CD1c-positive myeloid dendritic cell (primary cell): ENCODE measurements around the gene TBX6.
A peak's percentile ranks its signal among the peaks of the same experiment; 100 is the strongest.
"Not testable (repeated sequence)": the region's sequence is repeated elsewhere in the genome, so short reads cannot be mapped to it uniquely, and the experiment has no call there.

ENCODE experiments used
- DNase-seq: peaks from one replicate; pipeline ENCODE4 v3.0.0-alpha.2; 2016; ENCODE audit errors: extremely low spot score

Gene TBX6

DNA sequence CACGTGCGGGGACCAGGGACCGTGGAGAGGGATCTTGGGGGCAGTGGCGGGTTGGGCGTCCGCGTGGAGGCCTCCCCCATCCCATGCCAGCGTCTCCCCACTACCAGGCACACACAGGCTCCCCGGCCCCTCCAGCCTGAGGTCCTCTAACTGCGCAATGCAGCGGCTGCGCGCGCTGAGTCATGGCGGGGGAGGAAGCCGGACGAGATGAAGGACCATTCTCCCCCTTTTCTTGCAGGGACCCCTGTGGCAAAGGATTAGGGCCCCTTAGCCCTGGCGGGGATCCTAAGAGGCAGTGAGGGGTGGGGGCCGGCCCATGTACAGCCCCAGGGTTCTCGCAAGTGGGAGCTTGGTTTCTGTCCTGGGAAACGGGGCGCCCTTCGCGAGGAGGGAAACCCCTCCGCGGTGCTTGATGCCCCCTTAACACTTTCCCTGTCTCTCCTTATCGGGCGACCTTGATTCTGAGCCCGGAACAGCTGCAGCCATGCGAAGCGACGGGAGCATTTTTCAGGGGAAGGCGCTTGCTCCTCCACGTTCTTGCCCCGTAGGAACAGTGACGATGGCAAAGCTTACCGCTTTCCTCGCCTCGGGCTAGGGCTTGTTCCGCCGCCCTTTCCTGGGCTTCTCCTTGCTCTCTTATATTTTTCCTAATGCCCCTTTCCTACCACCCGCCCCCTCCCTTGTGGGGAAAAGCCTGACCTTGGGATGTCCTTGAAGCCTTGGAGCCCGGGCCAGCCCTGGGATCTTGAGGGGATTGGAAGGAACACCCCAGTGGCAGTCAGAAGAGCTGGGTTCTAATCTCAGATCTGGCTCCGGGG is 25.6 kb downstream of the TBX6 start:
- DNase-seq: peak; percentile 69

DNA sequence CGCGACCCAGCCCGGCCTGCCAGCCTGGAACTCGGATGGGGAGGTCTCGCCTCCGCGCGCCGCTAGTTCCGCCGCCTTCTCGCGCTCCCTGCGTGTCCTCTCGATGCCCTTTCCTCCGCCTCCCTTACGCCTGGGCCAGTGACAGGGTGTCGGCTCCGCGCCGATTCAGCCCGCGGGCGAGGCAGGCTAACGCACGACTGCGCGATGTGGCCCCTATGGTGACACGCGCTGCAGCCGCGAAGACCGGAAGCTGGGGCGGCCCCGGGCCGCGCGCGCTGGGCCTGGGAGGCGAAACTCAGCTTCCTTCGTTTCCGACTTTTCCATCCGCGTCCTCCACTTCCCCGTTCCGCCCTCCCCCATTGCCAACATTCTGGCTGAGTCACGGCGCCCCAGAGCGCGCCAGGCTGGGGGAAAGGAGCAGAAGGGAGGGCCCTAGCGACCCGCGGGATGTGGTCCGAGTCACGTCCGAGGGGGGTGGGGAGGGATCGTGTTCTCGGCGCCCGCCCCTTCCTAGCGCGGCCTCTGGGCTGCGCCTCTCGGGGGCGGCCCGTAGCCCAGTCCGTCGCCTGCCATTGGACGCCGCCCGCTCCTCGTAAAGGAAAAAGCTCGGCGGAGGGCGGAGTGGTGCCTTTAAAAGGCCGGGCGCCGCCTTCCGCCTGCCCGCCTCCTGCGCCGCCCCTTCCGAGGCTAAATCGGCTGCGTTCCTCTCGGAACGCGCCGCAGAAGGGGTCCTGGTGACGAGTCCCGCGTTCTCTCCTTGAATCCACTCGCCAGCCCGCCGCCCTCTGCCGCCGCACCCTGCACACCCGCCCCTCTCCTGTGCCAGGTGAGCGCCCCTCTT is 26.4 kb downstream of the TBX6 start, which contains the start of gene ALDOA:
TSS of gene ALDOA (plus strand) at position 659 of the 841 bp plus-strand sequence. CDS start 1,138 bp downstream, outside the sequence.
- peak; percentile 98 for DNase-seq

DNA sequence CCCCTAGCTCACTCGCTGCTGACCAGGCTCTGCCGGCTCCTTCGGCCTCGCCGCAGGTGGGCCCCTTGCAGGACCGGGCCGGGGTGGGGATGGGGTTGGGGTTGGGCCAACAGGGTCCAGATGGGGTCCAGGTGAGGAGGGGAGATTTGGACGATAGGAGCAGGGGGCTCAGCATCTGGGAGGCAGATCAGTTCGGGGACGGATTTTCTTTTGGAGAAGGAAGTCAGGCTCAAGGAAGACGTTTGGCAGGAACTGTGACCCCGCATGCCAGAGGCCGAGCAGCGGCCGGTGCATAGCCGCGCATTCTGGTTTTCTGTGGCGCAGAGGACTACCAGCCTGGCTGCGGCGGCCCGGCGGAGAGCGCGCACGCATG is 27.0 kb downstream of the TBX6 start:
- DNase-seq: no peak

DNA sequence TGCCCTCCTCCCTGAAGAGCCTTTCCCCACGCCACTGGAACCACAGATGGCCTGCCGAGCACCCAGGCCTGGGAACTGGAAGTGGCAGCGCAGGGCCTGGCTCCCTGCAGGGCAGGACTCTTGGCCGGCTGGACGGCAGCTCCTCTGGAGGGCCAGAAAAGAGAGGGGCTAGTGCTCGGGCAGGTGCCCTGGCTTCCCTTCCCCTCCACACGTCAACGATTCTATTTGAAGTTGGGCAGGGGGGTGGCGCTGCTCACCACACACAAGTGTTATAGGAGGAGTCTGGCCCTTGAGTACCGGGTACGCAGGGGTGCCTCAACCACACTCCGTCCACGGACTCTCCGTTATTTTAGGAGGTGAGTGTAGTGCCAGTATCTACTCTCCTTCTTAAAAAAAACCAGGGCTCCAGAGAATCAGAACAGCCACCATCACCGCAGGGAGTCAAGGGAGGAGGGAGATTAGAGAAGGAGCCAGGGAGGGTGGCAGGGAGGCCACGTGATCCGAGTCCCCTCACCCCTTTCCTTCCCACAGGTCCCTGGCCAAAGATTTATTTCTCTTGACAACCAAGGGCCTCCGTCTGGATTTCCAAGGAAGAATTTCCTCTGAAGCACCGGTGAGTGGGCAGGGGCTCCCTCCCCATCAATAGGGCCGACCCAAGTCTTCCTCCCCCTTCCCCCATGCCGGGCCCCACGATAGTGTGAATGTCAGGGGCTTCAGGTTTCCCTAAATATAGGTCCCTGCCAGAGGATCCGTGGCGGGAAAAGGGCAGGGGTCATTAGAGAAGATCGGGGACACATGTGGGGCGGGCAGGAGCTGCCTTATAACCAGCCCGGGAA is 27.6 kb downstream of the TBX6 start:
- peak; percentile 45 for DNase-seq

DNA sequence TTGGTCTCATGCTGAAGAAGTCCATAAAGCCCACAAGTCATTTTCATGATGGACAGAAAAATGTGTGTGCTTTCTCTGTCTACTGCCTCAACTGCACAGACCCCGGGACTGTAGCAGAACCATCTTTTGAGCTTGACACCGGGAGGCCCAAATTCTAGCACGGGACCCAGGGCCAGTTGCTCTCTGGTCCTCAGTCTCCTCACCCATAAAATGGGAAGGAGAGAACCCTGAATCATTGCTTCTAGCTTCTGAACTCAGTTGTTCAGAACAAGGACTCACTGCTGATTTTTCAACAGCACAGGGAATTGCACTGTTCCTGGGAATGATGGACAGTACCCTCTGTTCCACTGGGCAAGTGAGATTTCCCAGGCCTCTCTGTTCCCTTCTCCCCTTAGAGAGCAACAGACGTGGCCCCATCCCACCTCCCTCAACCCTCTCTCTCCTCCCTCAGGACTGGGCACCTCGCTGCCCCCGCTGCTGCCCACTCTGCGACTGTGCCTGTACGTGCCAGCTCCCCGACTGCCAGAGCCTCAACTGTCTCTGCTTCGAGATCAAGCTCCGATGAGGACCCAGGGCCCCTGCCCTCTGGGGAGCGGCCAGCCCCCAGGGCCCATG is 28.3 kb downstream of the TBX6 start:
- no peak for DNase-seq

DNA sequence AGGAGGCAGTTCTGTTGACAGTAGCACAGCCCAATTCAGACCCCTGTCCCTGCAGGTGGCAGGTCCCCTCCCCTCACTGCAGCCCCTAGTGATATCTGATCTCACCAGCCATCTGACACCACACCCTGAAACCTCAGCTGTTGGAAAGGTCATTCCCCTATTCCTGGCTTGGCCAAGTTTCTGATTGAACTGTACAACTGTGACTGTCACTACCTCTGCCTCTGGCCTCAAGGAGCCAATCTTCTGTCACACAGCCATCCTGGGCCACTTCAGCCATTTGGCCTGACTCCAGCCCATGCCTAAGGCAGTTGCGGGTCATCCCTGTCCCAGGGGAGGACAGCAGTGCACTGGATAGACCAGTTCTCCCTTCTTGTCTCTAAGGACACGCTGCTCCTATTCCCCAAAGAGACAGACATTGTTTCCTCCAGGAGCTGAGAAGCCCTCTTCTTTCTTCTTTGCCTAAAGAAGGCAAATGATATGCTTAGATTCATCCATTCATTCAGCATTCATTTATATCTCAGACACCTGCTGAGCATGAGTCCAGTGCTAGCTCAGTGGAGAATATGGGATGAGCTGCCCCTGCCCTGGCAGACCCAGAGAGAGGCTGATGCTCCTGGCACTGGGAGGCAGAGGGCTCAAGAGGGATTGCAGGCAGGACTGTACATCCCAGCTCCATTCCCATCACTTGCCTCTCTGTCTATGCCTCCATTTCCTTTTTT is 30.7 kb downstream of the TBX6 start:
- no peak for DNase-seq

DNA sequence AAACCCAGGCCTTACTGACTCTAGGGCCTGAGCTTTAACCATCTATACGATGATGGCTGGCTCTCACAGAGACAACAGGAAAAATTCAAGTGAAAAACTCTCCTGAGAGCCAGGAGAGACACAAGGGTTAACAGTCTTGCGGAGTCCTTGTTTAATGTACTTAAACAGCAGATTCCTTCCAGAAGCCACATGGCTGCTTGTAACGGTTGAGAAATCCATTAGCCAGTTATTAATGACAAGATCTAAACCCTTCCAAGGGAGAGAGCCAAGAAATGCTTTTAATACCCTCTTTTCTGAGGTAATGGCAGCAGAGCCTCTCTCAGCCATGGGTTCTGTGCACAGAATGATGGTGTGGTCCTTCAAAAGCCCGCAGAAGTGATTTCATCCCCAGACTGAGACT is 31.4 kb downstream of the TBX6 start:
- no peak for DNase-seq

DNA sequence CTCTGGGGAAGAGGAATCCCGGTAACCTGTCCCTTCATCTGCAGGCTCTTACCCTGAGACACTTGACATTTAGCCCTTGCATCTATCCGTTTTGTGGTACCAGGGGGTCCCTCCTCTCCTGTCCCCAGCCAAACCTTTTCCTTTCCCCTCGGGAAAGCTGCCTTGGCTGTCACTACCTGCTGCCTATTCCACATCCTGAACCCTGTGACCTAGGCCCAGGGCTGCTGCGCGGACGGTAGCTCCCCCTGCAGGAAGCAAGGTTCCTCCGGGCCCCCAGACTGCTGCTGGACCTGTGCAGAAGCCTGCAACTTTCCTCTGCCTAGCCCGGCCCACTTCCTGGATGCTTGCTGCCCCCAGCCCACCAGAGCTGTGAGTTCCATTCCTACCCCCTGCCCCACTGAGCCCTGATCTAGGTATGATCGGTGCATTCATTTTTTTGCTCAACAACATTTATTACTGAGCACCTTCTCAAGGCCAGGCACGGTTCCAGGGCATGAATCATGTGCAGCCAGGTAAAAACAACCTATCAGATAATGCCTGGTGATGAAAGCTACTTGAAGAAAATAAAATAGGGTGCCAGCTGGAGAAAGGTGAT is 36.7 kb downstream of the TBX6 start:
- DNase-seq: peak; percentile 57

DNA sequence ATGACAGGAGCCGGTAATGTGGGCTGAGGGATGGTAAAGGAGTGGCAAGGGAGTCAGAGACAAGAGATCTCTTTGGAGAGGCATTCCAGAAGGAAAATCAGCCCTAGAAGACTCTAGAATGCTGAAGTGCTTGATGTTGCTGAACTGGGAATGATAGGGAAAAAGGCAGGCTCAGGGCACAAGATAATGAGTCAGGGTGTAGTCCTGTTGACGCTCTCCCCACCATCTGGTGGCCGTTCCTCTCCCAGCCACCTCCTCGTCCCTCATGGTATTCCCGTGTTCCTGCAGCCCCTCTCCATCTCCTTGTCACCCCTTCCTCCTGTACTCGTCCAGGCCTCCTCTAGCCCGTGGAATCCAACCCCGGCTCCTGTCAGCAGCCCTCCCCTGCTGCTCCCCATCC is 37.3 kb downstream of the TBX6 start:
- no peak for DNase-seq

DNA sequence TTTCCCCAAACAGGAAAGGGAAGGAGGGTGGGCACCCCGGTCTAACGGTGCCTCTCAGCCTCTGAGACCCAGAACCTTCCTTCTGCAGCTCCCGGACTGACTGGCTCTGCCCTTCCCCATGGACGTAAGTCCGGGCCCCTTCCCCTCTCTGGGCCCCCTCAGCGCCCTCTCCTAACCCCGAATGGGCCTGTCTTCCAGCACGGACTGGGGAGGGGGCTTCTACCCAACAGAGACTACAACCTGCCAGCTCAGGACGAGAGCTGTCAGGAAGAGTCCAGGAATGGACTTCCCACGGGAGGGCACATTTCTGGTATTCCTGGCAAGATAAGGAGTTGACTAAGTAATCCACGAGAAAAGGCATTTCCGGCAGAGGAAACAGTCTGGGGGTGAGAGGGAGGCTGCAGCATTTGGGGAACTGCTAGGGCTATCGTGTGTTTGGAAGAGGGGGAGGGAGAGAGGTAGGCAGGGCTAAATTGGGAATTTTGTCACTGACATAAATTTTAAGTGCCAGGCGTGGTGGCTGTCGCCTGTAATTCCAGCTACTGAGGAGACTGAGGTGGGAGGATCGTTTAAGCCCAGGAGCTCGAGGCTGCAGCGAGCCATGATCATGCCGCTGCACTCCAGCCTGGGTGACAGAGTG is 38.2 kb downstream of the TBX6 start:
- peak; percentile 36 for DNase-seq

DNA sequence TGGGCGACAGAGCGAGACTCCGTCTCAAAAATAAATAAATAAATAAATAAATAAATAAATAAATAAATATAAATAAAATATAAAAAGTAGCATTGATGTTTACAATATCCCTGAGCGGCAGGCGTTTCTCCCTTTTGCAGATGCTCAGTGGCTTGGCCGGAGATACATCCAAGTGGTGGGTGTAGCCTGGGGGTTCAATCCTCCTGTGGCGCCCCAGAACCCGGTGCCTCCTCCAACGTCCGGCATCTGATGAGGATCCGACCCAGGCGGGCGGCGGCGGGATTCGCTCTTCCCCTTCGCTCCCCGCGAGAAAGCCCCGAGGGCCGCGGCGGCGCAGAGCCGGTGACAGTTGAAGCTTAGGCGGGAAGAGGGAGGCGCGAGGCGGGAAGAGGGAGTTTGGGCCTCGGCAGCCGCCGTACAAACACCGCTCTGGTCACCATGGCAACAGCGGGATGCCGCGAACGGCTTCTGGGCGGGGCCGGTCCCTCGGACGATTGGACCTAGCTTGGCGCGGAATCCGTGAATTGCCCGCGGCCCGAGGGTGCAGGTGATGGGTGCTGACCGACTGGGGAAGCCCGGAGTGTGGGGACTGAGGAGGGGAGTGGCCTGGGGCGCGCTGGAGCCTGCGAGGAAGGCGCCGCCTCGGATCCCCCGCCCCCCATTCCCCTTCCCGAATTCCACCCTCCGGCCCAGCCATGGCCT is 38.9 kb downstream of the TBX6 start:
- DNase-seq: peak; percentile 96

DNA sequence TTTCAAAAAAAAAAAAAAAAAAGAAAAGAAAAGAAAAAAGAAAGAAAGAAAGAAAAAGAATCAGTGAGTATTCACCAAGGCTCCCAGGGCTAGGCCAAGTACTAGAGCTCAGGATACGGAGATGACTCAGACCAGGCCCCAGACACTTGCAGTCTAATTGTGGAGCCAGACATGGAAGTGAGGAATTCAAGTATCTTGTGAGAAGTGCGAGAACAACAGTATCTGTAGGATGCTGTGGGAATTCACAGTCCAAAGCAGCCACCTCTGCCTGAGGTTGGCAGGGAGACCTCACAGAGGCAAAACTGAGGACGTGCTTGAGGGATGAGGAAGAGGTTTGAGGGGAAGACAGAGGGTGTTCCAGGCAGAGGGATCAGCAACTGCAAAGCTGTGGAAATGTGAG is 40.2 kb downstream of the TBX6 start:
- DNase-seq: no peak

DNA sequence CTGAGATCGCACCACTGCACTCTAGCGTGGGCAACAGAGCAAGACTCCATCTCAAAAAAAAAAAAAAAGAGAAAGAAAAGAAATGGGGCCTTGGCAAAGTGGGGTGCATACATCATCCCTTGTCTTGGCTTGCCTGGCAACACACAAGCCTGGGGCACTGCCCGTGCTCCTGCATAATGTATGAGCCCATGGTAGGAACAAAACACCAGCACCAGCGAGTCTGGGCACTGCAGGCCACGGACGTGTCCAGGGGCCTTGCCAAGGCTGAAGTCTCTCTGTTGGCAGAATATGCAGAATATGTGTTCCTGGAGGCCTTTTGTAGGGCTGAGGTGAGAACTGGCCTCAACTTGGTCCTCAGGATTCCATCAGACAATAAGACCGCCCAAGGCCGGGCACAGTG is 41.9 kb downstream of the TBX6 start:
- no peak for DNase-seq

DNA sequence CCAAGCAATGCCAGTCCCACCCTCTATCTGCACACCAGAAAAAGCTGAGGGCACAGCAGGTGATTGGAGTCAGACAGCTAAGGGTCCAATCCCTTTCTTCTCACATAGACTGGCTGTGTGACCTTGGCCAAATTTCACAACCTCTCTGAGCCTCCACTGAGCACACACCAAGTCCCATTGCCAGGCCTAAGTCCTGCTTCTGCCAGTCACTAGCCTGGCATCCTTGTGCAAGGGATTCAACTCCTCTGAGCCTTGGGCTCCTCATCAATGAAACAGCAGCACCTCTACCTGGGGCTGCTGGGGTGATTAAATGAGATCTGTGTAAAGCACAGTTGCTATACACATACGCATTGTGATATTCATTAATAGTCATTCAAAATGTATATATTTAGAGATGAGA is 45.1 kb downstream of the TBX6 start:
- no peak for DNase-seq

DNA sequence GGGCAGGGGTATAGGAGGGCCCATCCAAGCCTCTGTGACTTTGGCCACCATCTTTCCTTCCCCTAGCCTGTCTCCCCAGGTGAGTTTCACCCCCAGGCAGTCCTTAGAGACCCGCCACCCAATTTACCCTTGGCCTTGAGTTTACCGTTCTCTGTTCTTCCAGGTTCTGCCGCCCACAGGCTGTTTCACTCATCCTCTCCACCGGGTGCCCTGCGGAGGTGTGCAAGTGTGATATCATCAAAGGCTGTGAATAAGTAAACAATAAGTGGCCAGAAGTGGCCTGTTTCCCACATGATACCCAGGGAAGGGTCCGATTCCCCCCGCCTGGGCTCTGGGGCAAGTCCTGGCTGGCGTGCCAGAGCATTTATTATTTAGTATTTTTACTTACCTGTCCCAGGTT is 45.5 kb downstream of the TBX6 start:
- DNase-seq: no peak

DNA sequence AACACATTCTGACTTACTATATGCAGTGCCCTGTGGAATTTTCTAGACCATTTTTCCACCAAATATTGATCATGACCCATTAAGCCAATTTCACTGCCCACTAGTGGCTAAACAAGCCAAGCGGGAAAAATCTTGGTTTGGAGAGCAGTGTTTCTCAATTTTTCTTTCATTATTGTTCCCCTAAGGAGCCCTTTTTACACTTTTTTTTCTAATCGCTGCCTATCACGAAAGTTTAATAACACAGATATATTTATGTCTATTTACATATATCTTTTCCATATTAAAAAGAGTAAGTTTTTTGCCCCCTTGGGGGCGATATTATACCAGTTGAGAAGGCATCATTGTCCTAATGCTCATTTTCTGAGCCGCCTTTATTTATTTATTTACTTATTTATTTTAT is 49.9 kb downstream of the TBX6 start:
- DNase-seq: peak; percentile 51

DNA sequence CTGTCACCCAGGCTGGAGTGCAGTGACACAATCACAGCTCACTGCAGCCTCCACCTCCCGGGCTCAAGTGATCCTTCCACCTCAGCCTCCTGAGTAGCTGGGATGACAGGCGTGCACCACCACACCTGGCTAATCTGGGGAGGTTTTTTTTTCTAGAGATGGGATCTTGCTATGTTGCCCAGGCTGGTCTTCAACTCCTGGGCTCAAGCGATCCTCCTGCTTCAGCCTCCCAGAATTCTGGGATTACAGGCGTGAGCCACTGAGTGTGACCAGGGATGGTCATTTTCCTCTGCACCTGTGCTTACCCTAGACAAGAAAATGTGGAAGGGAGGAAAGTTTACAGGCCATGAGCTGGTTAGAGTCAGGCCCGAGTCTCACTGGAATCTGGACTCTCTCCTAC is 51.0 kb downstream of the TBX6 start:
- DNase-seq: not testable (repeated sequence)

DNA sequence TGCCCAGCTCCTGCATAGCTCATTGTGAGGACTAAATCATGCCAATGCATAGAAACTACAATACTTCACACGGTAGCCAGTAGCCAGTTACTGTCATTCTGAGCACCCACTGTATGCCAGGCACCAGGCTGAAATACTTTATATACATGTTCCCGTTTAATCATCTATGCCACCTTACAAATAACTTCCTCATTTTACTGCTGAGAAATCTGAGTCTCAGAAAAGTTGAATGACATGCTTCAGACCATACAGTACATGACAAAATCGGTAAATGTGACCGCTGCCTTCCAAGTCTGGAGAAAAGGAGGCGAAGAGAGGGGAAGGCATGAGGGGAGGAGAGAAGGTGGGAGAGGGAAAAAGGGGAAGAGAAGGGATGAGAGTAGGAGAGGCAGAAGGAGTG is 51.5 kb downstream of the TBX6 start:
- DNase-seq: peak; percentile 54
